H9 (cell line): ENCODE data around the gene COL4A1. TPM values are rescaled to one million over a fixed set of nuclear protein-coding genes. Genes with fewer than 3 reads are reported as not detected.
"Not testable (repeated sequence)": the region's sequence is repeated elsewhere in the genome, so short reads cannot be mapped to it uniquely, and the experiment has no call there.

Source experiments
- DNase-seq: peaks from one replicate; pipeline ENCODE4 v3.0.0-alpha.2; 2017
- H2AFZ ChIP-seq: one replicate; pipeline ENCODE4 v1.6.1; 2013; ENCODE audit warnings: mild to moderate bottlenecking, low read length, control low read depth, moderate library complexity
- H2AK5ac ChIP-seq: 2 replicates; pipeline ENCODE4 v1.6.1; 2013; ENCODE audit warnings: low read length, control low read depth, mixed read lengths; ENCODE audit not compliant: insufficient read length
- H2BK120ac ChIP-seq: one replicate; pipeline ENCODE4 v1.6.1; 2013; ENCODE audit warnings: low read depth, mild to moderate bottlenecking, low read length, control low read depth, inconsistent platforms; ENCODE audit not compliant: poor library complexity, severe bottlenecking
- H2BK12ac ChIP-seq: 2 replicates; pipeline ENCODE4 v1.6.1; 2013; ENCODE audit warnings: low read length, control low read depth, mixed read lengths, low read depth; ENCODE audit not compliant: insufficient read length
- H2BK15ac ChIP-seq: 2 replicates; pipeline ENCODE4 v1.6.1; 2013; ENCODE audit warnings: low read depth, low read length, control low read depth
- H2BK20ac ChIP-seq: one replicate; pipeline ENCODE4 v1.6.1; 2013; ENCODE audit warnings: low read depth, mild to moderate bottlenecking, low read length, control low read depth, inconsistent platforms; ENCODE audit not compliant: poor library complexity, severe bottlenecking
- H2BK5ac ChIP-seq: 2 replicates; pipeline ENCODE4 v1.6.1; 2013; ENCODE audit warnings: low read length, control low read depth, mixed read lengths; ENCODE audit not compliant: insufficient read length
- H3K14ac ChIP-seq: 2 replicates; pipeline ENCODE4 v1.6.1; 2013; ENCODE audit warnings: low read length, control low read depth; ENCODE audit not compliant: insufficient read depth
- H3K18ac ChIP-seq: 2 replicates; pipeline ENCODE4 v1.6.1; 2013; ENCODE audit warnings: low read depth, mild to moderate bottlenecking, mixed read lengths, low read length, control low read depth; ENCODE audit not compliant: insufficient read length
- H3K23ac ChIP-seq: 2 replicates; pipeline ENCODE4 v1.6.1; 2013; ENCODE audit warnings: low read length, control low read depth, mixed read lengths, low read depth; ENCODE audit not compliant: insufficient read length
- H3K23me2 ChIP-seq: 2 replicates; pipeline ENCODE4 v1.6.1; 2013; ENCODE audit warnings: low read depth, mild to moderate bottlenecking, mixed read lengths, low read length, control low read depth; ENCODE audit not compliant: insufficient read length, poor library complexity, severe bottlenecking
- H3K27ac ChIP-seq: 2 replicates; pipeline ENCODE4 v1.5.1; 2013; ENCODE audit warnings: low read length, control low read depth, mixed read lengths, low read depth; ENCODE audit not compliant: insufficient read length
- H3K27me3 ChIP-seq: 2 replicates; pipeline ENCODE4 v1.6.1; 2013; ENCODE audit warnings: low read length, control low read depth, inconsistent platforms; ENCODE audit not compliant: insufficient read depth
- H3K4ac ChIP-seq: 2 replicates; pipeline ENCODE4 v1.6.1; 2013; ENCODE audit warnings: low read depth, mild to moderate bottlenecking, control low read depth, inconsistent platforms, low read length, moderate library complexity
- H3K4me1 ChIP-seq: 2 replicates; pipeline ENCODE4 v1.6.1; 2013; ENCODE audit warnings: low read length, control low read depth, inconsistent platforms; ENCODE audit not compliant: insufficient read depth
- H3K4me2 ChIP-seq: 2 replicates; pipeline ENCODE4 v1.6.1; 2013; ENCODE audit warnings: low read length, control low read depth, mixed read lengths; ENCODE audit not compliant: insufficient read length, insufficient read depth
- H3K56ac ChIP-seq: 2 replicates; pipeline ENCODE4 v1.6.1; 2013; ENCODE audit warnings: low read depth, mild to moderate bottlenecking, mixed read lengths, low read length, control low read depth; ENCODE audit not compliant: insufficient read length
- H3K79me1 ChIP-seq: 2 replicates; pipeline ENCODE4 v1.6.1; 2013; ENCODE audit warnings: low read depth, mild to moderate bottlenecking, moderate library complexity, low read length, control low read depth, inconsistent platforms; ENCODE audit not compliant: insufficient read depth, poor library complexity, severe bottlenecking
- H3K79me2 ChIP-seq: 2 replicates; pipeline ENCODE4 v1.6.1; 2013; ENCODE audit warnings: low read length, control low read depth, inconsistent platforms; ENCODE audit not compliant: insufficient read depth
- H3K9ac ChIP-seq: 2 replicates; pipeline ENCODE4 v1.6.1; 2013; ENCODE audit warnings: low read length, control low read depth, mixed read lengths; ENCODE audit not compliant: insufficient read length; ENCODE audit errors: extremely low read depth
- H3K9me3 ChIP-seq: one replicate; pipeline ENCODE4 v1.6.1; 2013; ENCODE audit warnings: low read depth, low read length, inconsistent platforms; ENCODE audit not compliant: control insufficient read depth
- H3T11ph ChIP-seq: one replicate; pipeline ENCODE4 v1.6.1; 2013; ENCODE audit warnings: mild to moderate bottlenecking, low read length, control low read depth, inconsistent platforms
- H4K20me1 ChIP-seq: one replicate; pipeline ENCODE4 v1.6.1; 2013; ENCODE audit not compliant: control insufficient read depth, insufficient read length, insufficient read depth
- H4K5ac ChIP-seq: 2 replicates; pipeline ENCODE4 v1.6.1; 2013; ENCODE audit warnings: low read depth, mild to moderate bottlenecking, mixed read lengths, low read length, control low read depth; ENCODE audit not compliant: insufficient read length
- H4K8ac ChIP-seq: replicated peaks from 2 replicates; pipeline ENCODE4 v1.6.1; 2013; ENCODE audit warnings: low read length, control low read depth, mixed read lengths, low read depth; ENCODE audit not compliant: insufficient read length
- H4K91ac ChIP-seq: 2 replicates; pipeline ENCODE4 v1.6.1; 2013; ENCODE audit warnings: low read depth, mild to moderate bottlenecking, moderate library complexity, mixed read lengths, low read length, control low read depth; ENCODE audit not compliant: insufficient read length
- H3K27ac Mint-ChIP-seq, 3 experiments: 2 replicates in 2 of 3; 3 replicates in 1 of 3; pipeline ENCODE4 v1.8.0; 2020 to 2021; ENCODE audit warnings: mixed read lengths in 3 of 3, mild to moderate bottlenecking in 1 of 3, moderate library complexity in 1 of 3
- H3K27me3 Mint-ChIP-seq: 2 replicates; pipeline ENCODE4 v1.8.0; 2021; ENCODE audit warnings: low read depth, mild to moderate bottlenecking, moderate library complexity, mixed read lengths
- H3K36me3 Mint-ChIP-seq, 3 experiments: 2 replicates in 2 of 3; 3 replicates in 1 of 3; pipeline ENCODE4 v1.8.0; 2020 to 2021; ENCODE audit warnings: low read depth in 3 of 3, mixed read lengths in 3 of 3; ENCODE audit not compliant: insufficient read depth in 1 of 3
- H3K4me1 Mint-ChIP-seq, 2 experiments: 2 replicates each; pipeline ENCODE4 v1.8.0; 2020; ENCODE audit warnings: mixed read lengths in 2 of 2
- H3K4me3 Mint-ChIP-seq, 2 experiments: 2 replicates in 1 of 2; 3 replicates in 1 of 2; pipeline ENCODE4 v1.8.0; 2020 to 2021; ENCODE audit warnings: mild to moderate bottlenecking in 2 of 2, mixed read lengths in 2 of 2, moderate library complexity in 1 of 2
- H3K9me3 Mint-ChIP-seq, 2 experiments: 2 replicates in 1 of 2; 3 replicates in 1 of 2; pipeline ENCODE4 v1.8.0; 2020; ENCODE audit warnings: mild to moderate bottlenecking in 2 of 2, mixed read lengths in 2 of 2, moderate library complexity in 1 of 2
- CTCF ChIP-seq: fragments of 200-600 bp; sonication (generic); conservative IDR thresholded peaks from 3 replicates; pipeline ENCODE4 v1.8.0; 2021; ENCODE audit warnings: antibody characterized with exemption, mild to moderate bottlenecking
- WGBS: extraction: QIAGEN DNeasy Blood & Tissue Kit; methylation state at CpG from one replicate; pipeline ENCODE4 v1.1.7; 2013; ENCODE audit warnings: missing lambda C conversion rate, low lambda C conversion rate, mixed read lengths; ENCODE audit not compliant: insufficient read length; ENCODE audit errors: extremely low coverage; 5-methylcytosine and 5-hydroxymethylcytosine counted together
- total RNA-seq: library from RNA; stranded (reverse); gene quantifications from 2 replicates; pipeline ENCODE4 v1.2.1, GENCODE V29; 2021

COL4A1 gene
- total RNA-seq, 1 experiment from 2014 or later = 73.1 TPM

- H3K23me2 ChIP-seq = no peaks in the 10 kb centered on the region
- H3K27ac ChIP-seq = no peak overlapping the region
- H2BK5ac ChIP-seq = no peak overlapping the region
- H3K14ac ChIP-seq = no peak overlapping the region
- H3K4me3 Mint-ChIP-seq = no peak overlapping the region
- peaks cover 0 to 4% of the 10 kb centered on the region in 2 experiments; a peak in 2 of 5 replicates for H3K9me3 Mint-ChIP-seq
- no peaks in the 10 kb centered on the region for H3K27me3 Mint-ChIP-seq
- H2BK12ac ChIP-seq = no peak overlapping the region
- no peak overlapping the region for H2AK5ac ChIP-seq
- no peak overlapping the region for H4K8ac ChIP-seq
- no peak overlapping the region for H3K56ac ChIP-seq
- WGBS = no CpG with 5 or more reads among the region's 16 CpGs
- peak; percentile 15 for DNase-seq
- no peak overlapping the region for H4K91ac ChIP-seq
- no peaks in the 10 kb centered on the region; the same call in 1 of the 2 replicates for H3K79me2 ChIP-seq
- no peaks in the 10 kb centered on the region for H3K9me3 ChIP-seq
- no peak overlapping the region for H3K4me2 ChIP-seq
- H3K18ac ChIP-seq = no peak overlapping the region
- TF ChIP-seq CTCF = no peak
- H3K4me1 ChIP-seq = peaks cover 3% of the 10 kb centered on the region; the same call in 1 of the 2 replicates
- no peak overlapping the region for H2BK120ac ChIP-seq
- no peaks in the 10 kb centered on the region for H3K79me1 ChIP-seq
- peaks cover 8 to 15% (median 13%) of the 10 kb centered on the region in 3 experiments for H3K36me3 Mint-ChIP-seq
- H3K27ac Mint-ChIP-seq = peak overlapping the region in 1 of 3 experiments; percentile 59; a peak in 2 of 7 replicates
- H3T11ph ChIP-seq = no peak overlapping the region
- peaks cover 41% of the 10 kb centered on the region in 2 experiments for H3K4me1 Mint-ChIP-seq
- H4K20me1 ChIP-seq = no peaks in the 10 kb centered on the region
- H2AFZ ChIP-seq = no peak overlapping the region
- no peak overlapping the region for H3K4ac ChIP-seq
- H2BK20ac ChIP-seq = no peak overlapping the region
- H3K27me3 ChIP-seq = no peaks in the 10 kb centered on the region
- no peak overlapping the region for H3K23ac ChIP-seq
- no peak overlapping the region for H2BK15ac ChIP-seq
- no peak overlapping the region for H3K9ac ChIP-seq
- no peak overlapping the region for H4K5ac ChIP-seq
These were observed 15.3 kb upstream of the COL4A1 start for GRCh38 chr13:110322126-110322827.

GRCh38 chr13:110321573-110321972 is 14.6 kb upstream of the COL4A1 start:
- not testable (repeated sequence) for H3K14ac ChIP-seq, H3K27ac Mint-ChIP-seq, H3K9me3 ChIP-seq, DNase-seq, H3K23me2 ChIP-seq, H2BK15ac ChIP-seq, H3K79me2 ChIP-seq, H3K79me1 ChIP-seq, H4K20me1 ChIP-seq, H2AFZ ChIP-seq, H3K4me2 ChIP-seq, H3T11ph ChIP-seq, H3K18ac ChIP-seq, H3K27ac ChIP-seq, H4K8ac ChIP-seq, H3K9ac ChIP-seq, H4K5ac ChIP-seq, H3K4me3 Mint-ChIP-seq, H3K27me3 Mint-ChIP-seq, H2BK5ac ChIP-seq, H2BK12ac ChIP-seq, H3K23ac ChIP-seq, H2BK20ac ChIP-seq, H3K4ac ChIP-seq, H2BK120ac ChIP-seq, H3K27me3 ChIP-seq, H3K9me3 Mint-ChIP-seq, H3K4me1 ChIP-seq, H4K91ac ChIP-seq, H3K56ac ChIP-seq, H2AK5ac ChIP-seq
- Mint-ChIP-seq H3K36me3 (peaks cover 13 to 20% (median 18%) of the 10 kb centered on the region in 3 experiments), H3K4me1 (peaks cover 34% of the 10 kb centered on the region in 2 experiments)
- no CpG with 5 or more reads among the region's 3 CpGs for WGBS
